Suppressor macrophage treated with lipopolysaccharide for 4 hours (primary cell): ENCODE data around the gene MT1X.
"Not testable (repeated sequence)": the region's sequence is repeated elsewhere in the genome, so short reads cannot be mapped to it uniquely, and the experiment has no call there.

Source experiments
- DNase-seq: peaks from one replicate; pipeline ENCODE4 v3.0.0-alpha.2; 2020

The MT1X gene

GRCh38 chr16:56657555-56658326 lies 24.5 kb upstream of the MT1X start, which contains the start of gene MT1F:
TSS of gene MT1F (plus strand) at chr16:56657959. CDS start at chr16:56658059, 100 bp downstream.
- peak; percentile 86 for DNase-seq

GRCh38 chr16:56658327-56658875 lies 23.9 kb upstream of the MT1X start:
- DNase-seq = no peak

- no peak for DNase-seq
Observed at GRCh38 chr16:56662357-56663354, 19.6 kb upstream of the MT1X start.

- DNase-seq = no peak
Observed at GRCh38 chr16:56664506-56664905, 17.8 kb upstream of the MT1X start.

- DNase-seq = not testable (repeated sequence)
Observed at GRCh38 chr16:56665286-56666261, 16.7 kb upstream of the MT1X start.

- peak; percentile 82 for DNase-seq
Observed at GRCh38 chr16:56667581-56668571, 14.4 kb upstream of the MT1X start, which contains the start of gene MT1G. TSS of gene MT1G (minus strand) at chr16:56668065. CDS start at chr16:56667993, 72 bp downstream.

GRCh38 chr16:56669005-56669839 lies 13.0 kb upstream of the MT1X start, which contains the start of gene MT1H:
TSS of gene MT1H (plus strand) at chr16:56669814. CDS start at chr16:56669885, 71 bp downstream.
- DNase-seq = no peak

GRCh38 chr16:56669840-56670619 lies 12.2 kb upstream of the MT1X start:
- DNase-seq = peak; percentile 49

- DNase-seq = no peak
Observed at GRCh38 chr16:56670620-56670934, 11.7 kb upstream of the MT1X start.

- peak; percentile 56 for DNase-seq
Observed at GRCh38 chr16:56671691-56672090, 10.6 kb upstream of the MT1X start.

GRCh38 chr16:56672171-56672570 lies 10.1 kb upstream of the MT1X start:
- DNase-seq = not testable (repeated sequence)

GRCh38 chr16:56672761-56673536 lies 9.3 kb upstream of the MT1X start:
- peak; percentile 39 for DNase-seq

- peak; percentile 46 for DNase-seq
Observed at GRCh38 chr16:56673921-56674320, 8.3 kb upstream of the MT1X start.

GRCh38 chr16:56674570-56674969 lies 7.7 kb upstream of the MT1X start:
- not testable (repeated sequence) for DNase-seq

GRCh38 chr16:56675685-56676210 lies 6.5 kb upstream of the MT1X start:
- DNase-seq = no peak

GRCh38 chr16:56677474-56677873 lies 4.8 kb upstream of the MT1X start:
- no peak for DNase-seq

GRCh38 chr16:56679078-56679730 lies 3.1 kb upstream of the MT1X start:
- no peak for DNase-seq
